ENCODE results near the gene FSCN2. TPM values are rescaled to one million over a fixed set of nuclear protein-coding genes. Genes with fewer than 3 reads are reported as not detected.
A peak's percentile ranks its signal among the peaks of the same experiment; 100 is the strongest.

FSCN2 gene
- total RNA-seq, 1 donor from 2014 or later = 0.52 TPM

GRCh38 chr17:81570964-81571363 is 42.8 kb downstream of the FSCN2 start:
- Mint-ChIP-seq H3K27me3 (ENCODE audit: insufficient read depth) (no peaks in the 10 kb centered on the region), H3K4me1 (ENCODE audit: low read depth) (no peaks in the 10 kb centered on the region), H3K27ac (no peak overlapping the region), H3K9me3 (no peaks in the 10 kb centered on the region), H3K36me3 (ENCODE audit: low read depth) (peaks cover 53% of the 10 kb centered on the region), H3K4me3 (no peak overlapping the region)
- DNase-seq (ENCODE audit: low spot score) = no peak
- intact Hi-C loops (cut with micrococcal nuclease) = no loop called here

- H3K27ac Mint-ChIP-seq = no peak overlapping the region
- H3K9me3 Mint-ChIP-seq = no peaks in the 10 kb centered on the region
- no peak overlapping the region for H3K4me3 Mint-ChIP-seq
- DNase-seq (ENCODE audit: low spot score) = no peak
- peaks cover 52% of the 10 kb centered on the region for H3K36me3 Mint-ChIP-seq (ENCODE audit: low read depth)
- intact Hi-C loops (cut with micrococcal nuclease) = no loop called here
- H3K27me3 Mint-ChIP-seq (ENCODE audit: insufficient read depth) = no peaks in the 10 kb centered on the region
- no peaks in the 10 kb centered on the region for H3K4me1 Mint-ChIP-seq (ENCODE audit: low read depth)
Observed at GRCh38 chr17:81572563-81573168, 44.5 kb downstream of the FSCN2 start.

- Mint-ChIP-seq H3K4me3 (peak overlapping the region; percentile 33), H3K36me3 (ENCODE audit: low read depth) (peaks cover 42% of the 10 kb centered on the region), H3K9me3 (no peaks in the 10 kb centered on the region), H3K27me3 (ENCODE audit: insufficient read depth) (no peaks in the 10 kb centered on the region), H3K27ac (no peak overlapping the region), H3K4me1 (ENCODE audit: low read depth) (peaks cover 7% of the 10 kb centered on the region)
- DNase-seq (ENCODE audit: low spot score) = no peak
- intact Hi-C loops (cut with micrococcal nuclease) = no loop called here
Observed at GRCh38 chr17:81573794-81574642, 45.8 kb downstream of the FSCN2 start.

- intact Hi-C loops (cut with micrococcal nuclease) = no loop called here
- no peaks in the 10 kb centered on the region for H3K9me3 Mint-ChIP-seq
- H3K27me3 Mint-ChIP-seq (ENCODE audit: insufficient read depth) = no peaks in the 10 kb centered on the region
- DNase-seq (ENCODE audit: low spot score) = no peak
- H3K27ac Mint-ChIP-seq = no peak overlapping the region
- H3K4me1 Mint-ChIP-seq (ENCODE audit: low read depth) = peaks cover 7% of the 10 kb centered on the region
- peaks cover 38% of the 10 kb centered on the region for H3K36me3 Mint-ChIP-seq (ENCODE audit: low read depth)
- no peak overlapping the region for H3K4me3 Mint-ChIP-seq
Observed at GRCh38 chr17:81574643-81574956, 46.4 kb downstream of the FSCN2 start.

- Mint-ChIP-seq H3K4me3 (no peak overlapping the region), H3K36me3 (ENCODE audit: low read depth) (peaks cover 36% of the 10 kb centered on the region), H3K27ac (no peak overlapping the region), H3K4me1 (ENCODE audit: low read depth) (peaks cover 7% of the 10 kb centered on the region), H3K27me3 (ENCODE audit: insufficient read depth) (no peaks in the 10 kb centered on the region), H3K9me3 (no peaks in the 10 kb centered on the region)
- DNase-seq (ENCODE audit: low spot score) = no peak
- intact Hi-C loops (cut with micrococcal nuclease) = loop anchor here (5.0 kb wide), 1 partner anchor 36 kb away; no protein-coding TSS in a partner anchor
Observed at GRCh38 chr17:81575836-81576235, 47.7 kb downstream of the FSCN2 start.

GRCh38 chr17:81576621-81577277 is 48.6 kb downstream of the FSCN2 start:
- Mint-ChIP-seq H3K27ac (no peak overlapping the region), H3K27me3 (ENCODE audit: insufficient read depth) (no peaks in the 10 kb centered on the region), H3K36me3 (ENCODE audit: low read depth) (peaks cover 32% of the 10 kb centered on the region), H3K9me3 (no peaks in the 10 kb centered on the region), H3K4me3 (no peak overlapping the region), H3K4me1 (ENCODE audit: low read depth) (peaks cover 7% of the 10 kb centered on the region)
- DNase-seq (ENCODE audit: low spot score) = no peak
- intact Hi-C loops (cut with micrococcal nuclease) = loop anchor here (5.0 kb wide), 1 partner anchor 36 kb away; no protein-coding TSS in a partner anchor

GRCh38 chr17:81577278-81578000 is 49.3 kb downstream of the FSCN2 start:
- Mint-ChIP-seq H3K27ac (no peak overlapping the region), H3K4me1 (ENCODE audit: low read depth) (peaks cover 7% of the 10 kb centered on the region), H3K27me3 (ENCODE audit: insufficient read depth) (no peaks in the 10 kb centered on the region), H3K36me3 (ENCODE audit: low read depth) (peaks cover 34% of the 10 kb centered on the region), H3K4me3 (no peak overlapping the region), H3K9me3 (no peaks in the 10 kb centered on the region)
- DNase-seq (ENCODE audit: low spot score) = no peak
- intact Hi-C loops (cut with micrococcal nuclease) = loop anchor here (5.0 kb wide), 1 partner anchor 35 kb away; no protein-coding TSS in a partner anchor

- Mint-ChIP-seq H3K36me3 (ENCODE audit: low read depth) (peaks cover 31% of the 10 kb centered on the region), H3K9me3 (no peaks in the 10 kb centered on the region), H3K27me3 (ENCODE audit: insufficient read depth) (no peaks in the 10 kb centered on the region), H3K4me1 (ENCODE audit: low read depth) (peaks cover 7% of the 10 kb centered on the region), H3K27ac (no peak overlapping the region), H3K4me3 (no peak overlapping the region)
- intact Hi-C loops (cut with micrococcal nuclease) = loop anchor here (5.0 kb wide), 1 partner anchor 34 kb away; no protein-coding TSS in a partner anchor
- no peak for DNase-seq (ENCODE audit: low spot score)
Observed at GRCh38 chr17:81578038-81578441, 49.9 kb downstream of the FSCN2 start.

- H3K36me3 Mint-ChIP-seq (ENCODE audit: low read depth) = peaks cover 34% of the 10 kb centered on the region
- H3K27me3 Mint-ChIP-seq (ENCODE audit: insufficient read depth) = no peaks in the 10 kb centered on the region
- peaks cover 7% of the 10 kb centered on the region for H3K4me1 Mint-ChIP-seq (ENCODE audit: low read depth)
- DNase-seq (ENCODE audit: low spot score) = no peak
- no peak overlapping the region for H3K27ac Mint-ChIP-seq
- intact Hi-C loops (cut with micrococcal nuclease) = loop anchor here (5.0 kb wide), 1 partner anchor 34 kb away; no protein-coding TSS in a partner anchor
- no peak overlapping the region for H3K4me3 Mint-ChIP-seq
- no peaks in the 10 kb centered on the region for H3K9me3 Mint-ChIP-seq
Observed at GRCh38 chr17:81578561-81579225, 50.5 kb downstream of the FSCN2 start.

GRCh38 chr17:81579298-81579697 is 51.1 kb downstream of the FSCN2 start:
- intact Hi-C loops (cut with micrococcal nuclease) = loop anchor here (5.0 kb wide), 1 partner anchor 33 kb away; no protein-coding TSS in a partner anchor
- H3K4me3 Mint-ChIP-seq = no peak overlapping the region
- no peaks in the 10 kb centered on the region for H3K27me3 Mint-ChIP-seq (ENCODE audit: insufficient read depth)
- no peak for DNase-seq (ENCODE audit: low spot score)
- H3K4me1 Mint-ChIP-seq (ENCODE audit: low read depth) = peaks cover 7% of the 10 kb centered on the region
- H3K9me3 Mint-ChIP-seq = no peaks in the 10 kb centered on the region
- no peak overlapping the region for H3K27ac Mint-ChIP-seq
- H3K36me3 Mint-ChIP-seq (ENCODE audit: low read depth) = peaks cover 33% of the 10 kb centered on the region

- H3K9me3 Mint-ChIP-seq = no peaks in the 10 kb centered on the region
- no peak for DNase-seq (ENCODE audit: low spot score)
- no peaks in the 10 kb centered on the region for H3K27me3 Mint-ChIP-seq (ENCODE audit: insufficient read depth)
- H3K27ac Mint-ChIP-seq = peak overlapping the region; percentile 31
- intact Hi-C loops (cut with micrococcal nuclease) = loop anchor here (5.0 kb wide), 1 partner anchor 32 kb away; no protein-coding TSS in a partner anchor
- peaks cover 7% of the 10 kb centered on the region for H3K4me1 Mint-ChIP-seq (ENCODE audit: low read depth)
- H3K36me3 Mint-ChIP-seq (ENCODE audit: low read depth) = peaks cover 33% of the 10 kb centered on the region
- no peak overlapping the region for H3K4me3 Mint-ChIP-seq
Observed at GRCh38 chr17:81579821-81580321, 51.7 kb downstream of the FSCN2 start.

- H3K36me3 Mint-ChIP-seq (ENCODE audit: low read depth) = peaks cover 37% of the 10 kb centered on the region
- intact Hi-C loops (cut with micrococcal nuclease) = no loop called here
- H3K9me3 Mint-ChIP-seq = no peaks in the 10 kb centered on the region
- peak overlapping the region; percentile 70 for H3K27ac Mint-ChIP-seq
- H3K27me3 Mint-ChIP-seq (ENCODE audit: insufficient read depth) = no peaks in the 10 kb centered on the region
- DNase-seq (ENCODE audit: low spot score) = no peak
- H3K4me1 Mint-ChIP-seq (ENCODE audit: low read depth) = peaks cover 7% of the 10 kb centered on the region
- H3K4me3 Mint-ChIP-seq = no peak overlapping the region
Observed at GRCh38 chr17:81580481-81580880, 52.3 kb downstream of the FSCN2 start.
